MCF 10A (cell line): Measurements from ENCODE around the gene IVD. TPM values are rescaled to one million over a fixed set of nuclear protein-coding genes. Genes with fewer than 3 reads are reported as not detected.

ENCODE experiments used
- BruUV-seq: library from RNA; stranded (reverse); fragments of 400-500 nt; replicated peaks from 2 replicates; lab custom pipeline; 2021; lab: Mats Ljungman, UMichigan
- CTCF ChIA-PET: fragments of 300-600 bp; sonication (Branson Sonifier 250); formaldehyde crosslinking; extraction: SDS; loops from one replicate; lab custom pipeline; 2021; ENCODE audit warnings: antibody characterized with exemption, inconsistent platforms; lab: Yijun Ruan, JAX
- POLR2A ChIA-PET: fragments of 300-600, 350-650 bp; sonication (Branson Sonifier 250); formaldehyde crosslinking; extraction: SDS; loops from one replicate; lab custom pipeline; 2020; ENCODE audit warnings: antibody characterized with exemption, inconsistent platforms; lab: Yijun Ruan, JAX
- DNase-seq: peaks from one replicate; pipeline ENCODE4 v3.0.0-alpha.2; 2018; ENCODE audit not compliant: unreplicated experiment
- H3K27ac Mint-ChIP-seq: one replicate; pipeline ENCODE4 v1.8.0; 2022; ENCODE audit warnings: mild to moderate bottlenecking, low read depth, mixed read lengths; ENCODE audit not compliant: unreplicated experiment
- H3K27me3 Mint-ChIP-seq: one replicate; pipeline ENCODE4 v1.8.0; 2022; ENCODE audit warnings: mixed read lengths; ENCODE audit not compliant: insufficient read depth, unreplicated experiment
- H3K36me3 Mint-ChIP-seq: one replicate; pipeline ENCODE4 v1.8.0; 2022; ENCODE audit warnings: mild to moderate bottlenecking, moderate library complexity, mixed read lengths; ENCODE audit not compliant: insufficient read depth, unreplicated experiment
- H3K4me1 Mint-ChIP-seq: one replicate; pipeline ENCODE4 v1.8.0; 2022; ENCODE audit warnings: mixed read lengths; ENCODE audit not compliant: insufficient read depth, unreplicated experiment
- H3K4me3 Mint-ChIP-seq: one replicate; pipeline ENCODE4 v1.8.0; 2022; ENCODE audit warnings: mild to moderate bottlenecking, moderate library complexity, mixed read lengths; ENCODE audit not compliant: unreplicated experiment
- H3K9me3 Mint-ChIP-seq: one replicate; pipeline ENCODE4 v1.8.0; 2022; ENCODE audit warnings: mixed read lengths; ENCODE audit not compliant: unreplicated experiment
- CTCF ChIP-seq: fragments of 200-600 bp; IDR thresholded peaks from one replicate; pipeline ENCODE4 v1.8.0; 2022; ENCODE audit warnings: antibody characterized with exemption, mild to moderate bottlenecking; ENCODE audit not compliant: unreplicated experiment
- intact Hi-C: fragments of 100-400 bp; cut with micrococcal nuclease; formaldehyde crosslinking; loops from 2 replicates; pipeline ENCODE4 v1.14.1; 2022
- total RNA-seq: library from RNA; stranded (reverse); gene quantifications from 2 replicates; pipeline ENCODE4 v1.2.3, GENCODE V29; 2022

IVD gene
- total RNA-seq, 1 experiment from 2014 or later, result 61.6 TPM

GRCh38 chr15:40425681-40426080 is 20.1 kb downstream of the IVD start:
- BruUV-seq, result no TSS peak
- Mint-ChIP-seq H3K36me3 (no peaks in the 10 kb centered on the region), H3K9me3 (no peaks in the 10 kb centered on the region), H3K27me3 (no peaks in the 10 kb centered on the region), H3K4me1 (peaks cover 21% of the 10 kb centered on the region), H3K27ac (no peak overlapping the region), H3K4me3 (no peak overlapping the region)
- CTCF ChIA-PET, result interaction anchor here (0.6 to 9.9 kb wide), 7 partner anchors 57 to 341 kb away, joined by 3 to 107 read pairs (median 5); no protein-coding TSS in a partner anchor
- intact Hi-C loops, result no loop called here
- POLR2A ChIA-PET, result interaction anchor here (0.7 kb wide), 1 partner anchor 146 kb away, joined by 3 read pairs; no protein-coding TSS in a partner anchor
- TF ChIP-seq CTCF, result no peak
- no peak for DNase-seq

DNA sequence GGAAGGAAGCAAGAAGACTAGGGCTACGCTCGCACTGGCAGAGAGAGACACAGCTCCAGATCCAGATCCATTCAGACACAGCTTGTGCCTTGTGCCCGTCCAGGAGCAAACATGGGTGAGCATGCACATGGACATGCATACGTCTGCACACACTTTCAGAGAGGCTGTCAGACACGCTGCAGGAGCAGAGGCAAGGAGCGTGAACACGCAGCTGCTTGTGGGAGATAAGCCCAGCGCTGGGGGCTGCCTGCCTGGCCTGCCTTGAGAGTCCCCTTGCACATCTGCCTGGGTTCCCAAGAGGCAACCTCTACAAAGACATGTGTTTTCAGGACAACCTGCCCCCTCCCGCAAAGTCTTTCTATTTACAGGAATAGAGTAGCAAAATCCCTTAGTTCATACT is 21.6 kb downstream of the IVD start:
- CTCF ChIA-PET, result interaction anchor here (1.1 kb wide), 2 partner anchors 89 to 153 kb away, joined by 3 read pairs; no protein-coding TSS in a partner anchor
- no TSS peak for BruUV-seq
- Mint-ChIP-seq H3K27ac (no peak overlapping the region), H3K4me1 (peaks cover 6% of the 10 kb centered on the region), H3K27me3 (no peaks in the 10 kb centered on the region), H3K4me3 (no peak overlapping the region), H3K36me3 (no peaks in the 10 kb centered on the region), H3K9me3 (no peaks in the 10 kb centered on the region)
- intact Hi-C loops, result no loop called here
- POLR2A ChIA-PET, result no interaction called here
- DNase-seq, result no peak
- TF ChIP-seq CTCF, result no peak

- Mint-ChIP-seq H3K36me3 (no peaks in the 10 kb centered on the region), H3K4me1 (peaks cover 6% of the 10 kb centered on the region), H3K9me3 (no peaks in the 10 kb centered on the region), H3K27me3 (no peaks in the 10 kb centered on the region), H3K4me3 (no peak overlapping the region), H3K27ac (no peak overlapping the region)
- no TSS peak for BruUV-seq
- DNase-seq, result no peak
- intact Hi-C loops, result no loop called here
- TF ChIP-seq CTCF, result no peak
- CTCF ChIA-PET, result no interaction called here
- POLR2A ChIA-PET, result no interaction called here
These were observed 22.6 kb downstream of the IVD start for GRCh38 chr15:40428185-40428584.

DNA sequence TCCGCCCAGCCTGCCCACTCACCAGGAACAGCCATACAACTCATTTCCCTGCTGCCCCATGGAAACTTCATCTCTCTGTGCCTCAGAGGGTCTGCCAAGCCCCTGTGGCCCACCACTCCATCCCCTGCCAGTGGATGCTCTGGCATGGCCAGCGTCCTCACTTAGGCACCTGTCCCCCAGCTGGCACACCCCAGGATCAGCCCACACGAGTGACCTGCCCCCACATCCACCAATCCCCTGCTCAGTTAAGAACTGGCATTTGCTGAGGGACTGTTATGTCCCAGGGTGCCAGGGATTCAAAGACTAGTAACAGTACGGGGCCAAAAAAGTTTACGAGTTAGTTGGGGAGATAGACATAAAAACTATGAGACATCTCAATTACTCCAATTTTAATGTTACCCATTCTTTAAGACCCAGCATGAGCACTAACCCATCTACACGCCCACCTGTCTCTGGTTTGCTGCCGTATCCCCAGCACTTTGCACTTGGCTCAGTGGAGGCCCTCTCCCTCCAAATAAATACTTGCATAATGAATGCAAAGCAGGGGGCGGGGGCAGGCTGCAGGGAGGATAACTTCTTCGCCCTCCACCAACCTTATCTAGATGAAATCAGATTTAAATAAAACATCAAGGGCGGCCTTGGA is 23.6 kb downstream of the IVD start:
- Mint-ChIP-seq H3K27ac (no peak overlapping the region), H3K27me3 (no peaks in the 10 kb centered on the region), H3K4me1 (peaks cover 6% of the 10 kb centered on the region), H3K9me3 (no peaks in the 10 kb centered on the region), H3K36me3 (no peaks in the 10 kb centered on the region), H3K4me3 (no peak overlapping the region)
- no peak for TF ChIP-seq CTCF
- ChIA-PET POLR2A (no interaction called here), CTCF (interaction anchor here (1.5 to 1.8 kb wide), 2 partner anchors 150 to 212 kb away, joined by 5 to 6 read pairs; no protein-coding TSS in a partner anchor)
- DNase-seq, result no peak
- BruUV-seq, result no TSS peak
- intact Hi-C loops, result no loop called here
